MM.1S (cell line): Measurements from ENCODE around the gene CSE1L.
"Not testable (repeated sequence)": the region's sequence is repeated elsewhere in the genome, so short reads cannot be mapped to it uniquely, and the experiment has no call there.

Experiments
- DNase-seq: peaks from one replicate; pipeline ENCODE4 v3.0.0-alpha.2; 2015
- H2AFZ ChIP-seq: fragments of 300-600 bp; sonication (generic); 2 replicates; pipeline ENCODE4 v1.6.0; 2016; ENCODE audit warnings: antibody characterized with exemption, low read length
- H3F3A ChIP-seq: fragments of 300-600 bp; sonication (generic); 2 replicates; pipeline ENCODE4 v1.6.1; 2016; ENCODE audit warnings: mild to moderate bottlenecking, antibody characterized with exemption, low read length, moderate library complexity, mixed read lengths; ENCODE audit not compliant: insufficient read depth
- H3K27ac ChIP-seq: fragments of 300-600 bp; sonication (generic); 2 replicates; pipeline ENCODE4 v1.5.1; 2016; ENCODE audit warnings: mild to moderate bottlenecking, low read length
- H3K27me3 ChIP-seq: fragments of 300-600 bp; sonication (generic); replicated peaks from 2 replicates; pipeline ENCODE4 v1.6.0; 2016; ENCODE audit warnings: low read length; ENCODE audit not compliant: insufficient read depth
- H3K36me3 ChIP-seq: fragments of 300-600 bp; sonication (generic); replicated peaks from 2 replicates; pipeline ENCODE4 v1.6.1; 2016; ENCODE audit warnings: mild to moderate bottlenecking, low read length, mixed read lengths; ENCODE audit not compliant: insufficient read depth
- H3K4me1 ChIP-seq: fragments of 300-600 bp; sonication (generic); 2 replicates; pipeline ENCODE4 v1.6.1; 2016; ENCODE audit warnings: low read length, mixed read lengths
- H3K4me2 ChIP-seq: fragments of 300-600 bp; sonication (generic); 2 replicates; pipeline ENCODE4 v1.6.0; 2016; ENCODE audit warnings: low read depth, low read length
- H3K4me3 ChIP-seq: fragments of 300-600 bp; sonication (generic); 2 replicates; pipeline ENCODE4 v1.5.1; 2016; ENCODE audit warnings: low read length, mixed read lengths
- H3K79me2 ChIP-seq: fragments of 300-600 bp; sonication (generic); 2 replicates; pipeline ENCODE4 v1.6.1; 2016; ENCODE audit warnings: mixed run types, low read length, mixed read lengths
- H3K9ac ChIP-seq: fragments of 300-600 bp; sonication (generic); 2 replicates; pipeline ENCODE4 v1.6.1; 2016; ENCODE audit warnings: low read length, mixed read lengths
- H3K9me2 ChIP-seq: fragments of 300-600 bp; sonication (generic); replicated peaks from 2 replicates; pipeline ENCODE4 v1.6.1; 2016; ENCODE audit warnings: mild to moderate bottlenecking, low read length, mixed read lengths; ENCODE audit not compliant: insufficient read depth
- H3K9me3 ChIP-seq: fragments of 300-600 bp; sonication (generic); replicated peaks from 2 replicates; pipeline ENCODE4 v1.6.1; 2016; ENCODE audit warnings: mild to moderate bottlenecking, low read length, mixed read lengths; ENCODE audit not compliant: insufficient read depth
- H4K20me1 ChIP-seq: fragments of 300-600 bp; sonication (generic); 2 replicates; pipeline ENCODE4 v1.6.1; 2016; ENCODE audit warnings: mild to moderate bottlenecking, low read length, moderate library complexity, mixed read lengths; ENCODE audit not compliant: insufficient read depth
- CTCF ChIP-seq: fragments of 300-600 bp; sonication (generic); IDR thresholded peaks from 2 replicates; pipeline ENCODE4 v1.5.1; 2016; ENCODE audit warnings: antibody characterized with exemption, low read length, mixed read lengths
- EZH2 ChIP-seq: fragments of 300-600 bp; sonication (generic); optimal IDR thresholded peaks from 2 replicates; pipeline ENCODE3; 2017; ENCODE audit warnings: low read depth, mild to moderate bottlenecking, antibody characterized with exemption, low read length, mixed read lengths
- EZH2phosphoT487 ChIP-seq: fragments of 300-600 bp; sonication (generic); IDR thresholded peaks from 2 replicates; pipeline ENCODE4 v1.6.1; 2018; ENCODE audit warnings: antibody characterized with exemption, low read length

Gene CSE1L

DNA sequence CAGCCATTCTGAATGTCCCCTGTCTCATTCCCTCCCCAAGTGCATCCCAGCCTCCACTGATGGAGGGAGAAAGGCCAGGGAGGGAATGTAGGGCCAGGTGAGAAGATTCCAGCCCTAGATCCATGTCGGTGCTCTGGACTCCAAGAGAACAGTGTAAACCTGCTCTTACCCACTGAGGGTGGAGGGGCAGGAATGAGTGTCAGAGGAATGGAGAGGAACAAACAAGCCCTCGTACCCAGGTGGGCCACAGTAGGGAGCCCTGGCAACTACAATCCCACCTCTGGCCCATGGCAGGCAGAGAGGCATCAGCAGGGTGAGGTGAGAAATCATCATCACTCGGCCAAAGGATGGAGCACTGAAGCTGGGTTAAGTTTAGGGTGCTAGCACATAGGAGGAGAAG, 87.5 kb downstream of the CSE1L start:
- Histone ChIP-seq H3K9me3 (no peaks in the 10 kb centered on the region), H4K20me1 (no peaks in the 10 kb centered on the region), H3K4me3 (no peak overlapping the region), H3K27ac (no peak overlapping the region), H3K9me2 (no peaks in the 10 kb centered on the region), H3K4me2 (no peak overlapping the region), H3F3A (no peaks in the 10 kb centered on the region), H3K36me3 (no peaks in the 10 kb centered on the region), H3K79me2 (peaks cover 7% of the 10 kb centered on the region; the same call in 1 of the 2 replicates), H2AFZ (no peak overlapping the region), H3K4me1 (no peaks in the 10 kb centered on the region), H3K27me3 (no peaks in the 10 kb centered on the region), H3K9ac (no peak overlapping the region)
- TF ChIP-seq EZH2 (no peak), EZH2phosphoT487 (no peak), CTCF (no peak)
- DNase-seq = no peak

GRCh38 chr20:49134797-49135196, 88.7 kb downstream of the CSE1L start:
- not testable (repeated sequence) for H3K9me3 ChIP-seq, H3K9me2 ChIP-seq, H4K20me1 ChIP-seq, H3K27me3 ChIP-seq, H3K4me1 ChIP-seq, H3K4me3 ChIP-seq, H3K9ac ChIP-seq, H3K4me2 ChIP-seq, H3F3A ChIP-seq, H3K27ac ChIP-seq, H3K36me3 ChIP-seq, DNase-seq, H2AFZ ChIP-seq
- peaks cover 11% of the 10 kb centered on the region; the same call in 1 of the 2 replicates for H3K79me2 ChIP-seq

GRCh38 chr20:49136817-49137571, 90.9 kb downstream of the CSE1L start:
- no peak overlapping the region for H3K4me3 ChIP-seq
- no peaks in the 10 kb centered on the region for H4K20me1 ChIP-seq
- DNase-seq = no peak
- no peak overlapping the region for H3K4me2 ChIP-seq
- H3F3A ChIP-seq = no peaks in the 10 kb centered on the region
- TF ChIP-seq EZH2 (no peak), CTCF (no peak), EZH2phosphoT487 (no peak)
- no peak overlapping the region for H2AFZ ChIP-seq
- peaks cover 11% of the 10 kb centered on the region for H3K79me2 ChIP-seq
- H3K9me2 ChIP-seq = no peaks in the 10 kb centered on the region
- no peak overlapping the region for H3K9ac ChIP-seq
- no peaks in the 10 kb centered on the region for H3K9me3 ChIP-seq
- no peaks in the 10 kb centered on the region for H3K4me1 ChIP-seq
- H3K36me3 ChIP-seq = no peaks in the 10 kb centered on the region
- no peaks in the 10 kb centered on the region for H3K27me3 ChIP-seq
- no peak overlapping the region for H3K27ac ChIP-seq

- no peaks in the 10 kb centered on the region for H3K4me1 ChIP-seq
- H3K9me3 ChIP-seq = no peaks in the 10 kb centered on the region
- H3K36me3 ChIP-seq = no peaks in the 10 kb centered on the region
- TF ChIP-seq EZH2 (no peak), EZH2phosphoT487 (no peak), CTCF (no peak)
- no peak overlapping the region for H3K27ac ChIP-seq
- no peak for DNase-seq
- H4K20me1 ChIP-seq = no peaks in the 10 kb centered on the region
- H3K9ac ChIP-seq = no peak overlapping the region
- H3K4me3 ChIP-seq = no peak overlapping the region
- no peaks in the 10 kb centered on the region for H3K27me3 ChIP-seq
- H3K9me2 ChIP-seq = no peaks in the 10 kb centered on the region
- H2AFZ ChIP-seq = no peak overlapping the region
- H3F3A ChIP-seq = no peaks in the 10 kb centered on the region
- H3K4me2 ChIP-seq = no peak overlapping the region
- peaks cover 11% of the 10 kb centered on the region for H3K79me2 ChIP-seq
Measured at GRCh38 chr20:49138431-49138830, 92.3 kb downstream of the CSE1L start.
